HG02973 (cell line): ENCODE data around the gene IREB2.

Experiments used
- ATAC-seq: cut with Tn5 transposase; IDR thresholded peaks from one replicate; pipeline ENCODE4 v1.9.1; 2021; ENCODE audit warnings: moderate library complexity; ENCODE audit not compliant: unreplicated experiment

Gene IREB2

GRCh38 chr15:78405336-78405924 lies 32.6 kb upstream of the IREB2 start:
- ATAC-seq = no peak

GRCh38 chr15:78406016-78406585 lies 31.9 kb upstream of the IREB2 start:
- no peak for ATAC-seq

- no peak for ATAC-seq
Observed at GRCh38 chr15:78407608-78408354, 30.2 kb upstream of the IREB2 start.

GRCh38 chr15:78408355-78408640 lies 29.7 kb upstream of the IREB2 start:
- ATAC-seq = no peak

GRCh38 chr15:78408961-78409360 lies 29.1 kb upstream of the IREB2 start:
- no peak for ATAC-seq

- ATAC-seq = no peak
Observed at GRCh38 chr15:78411061-78411460, 27.0 kb upstream of the IREB2 start.

GRCh38 chr15:78414621-78415250 lies 23.3 kb upstream of the IREB2 start:
- no peak for ATAC-seq

GRCh38 chr15:78415284-78415683 lies 22.7 kb upstream of the IREB2 start:
- no peak for ATAC-seq

GRCh38 chr15:78417754-78418630 lies 20.0 kb upstream of the IREB2 start:
- ATAC-seq = no peak

GRCh38 chr15:78418686-78419085 lies 19.3 kb upstream of the IREB2 start:
- ATAC-seq = no peak

- ATAC-seq = no peak
Observed at GRCh38 chr15:78419367-78419766, 18.6 kb upstream of the IREB2 start.

- ATAC-seq = no peak
Observed at GRCh38 chr15:78420220-78420619, 17.8 kb upstream of the IREB2 start.

- ATAC-seq = no peak
Observed at GRCh38 chr15:78420766-78421165, 17.2 kb upstream of the IREB2 start.

GRCh38 chr15:78421238-78421965 lies 16.6 kb upstream of the IREB2 start:
- ATAC-seq = no peak

- ATAC-seq = no peak
Observed at GRCh38 chr15:78422571-78423340, 15.3 kb upstream of the IREB2 start.

GRCh38 chr15:78424673-78425072 lies 13.3 kb upstream of the IREB2 start:
- no peak for ATAC-seq

- ATAC-seq = no peak
Observed at GRCh38 chr15:78425643-78426042, 12.4 kb upstream of the IREB2 start.

GRCh38 chr15:78426300-78426699 lies 11.7 kb upstream of the IREB2 start:
- ATAC-seq = no peak

- ATAC-seq = no peak
Observed at GRCh38 chr15:78427953-78428352, 10.1 kb upstream of the IREB2 start.

- ATAC-seq = no peak
Observed at GRCh38 chr15:78429477-78429876, 8.5 kb upstream of the IREB2 start.
